ENCODE data around the gene NCK1. TPM values are rescaled to one million over a fixed set of nuclear protein-coding genes. Genes with fewer than 3 reads are reported as not detected.
A peak's percentile ranks its signal among the peaks of the same experiment; 100 is the strongest.

The NCK1 gene
- total and polyA plus RNA-seq, 2 of the 13 experiments (the other 11 are each of a cell fraction or from before 2014, with no cell fraction given), result 14.7 to 30.4 TPM

DNA sequence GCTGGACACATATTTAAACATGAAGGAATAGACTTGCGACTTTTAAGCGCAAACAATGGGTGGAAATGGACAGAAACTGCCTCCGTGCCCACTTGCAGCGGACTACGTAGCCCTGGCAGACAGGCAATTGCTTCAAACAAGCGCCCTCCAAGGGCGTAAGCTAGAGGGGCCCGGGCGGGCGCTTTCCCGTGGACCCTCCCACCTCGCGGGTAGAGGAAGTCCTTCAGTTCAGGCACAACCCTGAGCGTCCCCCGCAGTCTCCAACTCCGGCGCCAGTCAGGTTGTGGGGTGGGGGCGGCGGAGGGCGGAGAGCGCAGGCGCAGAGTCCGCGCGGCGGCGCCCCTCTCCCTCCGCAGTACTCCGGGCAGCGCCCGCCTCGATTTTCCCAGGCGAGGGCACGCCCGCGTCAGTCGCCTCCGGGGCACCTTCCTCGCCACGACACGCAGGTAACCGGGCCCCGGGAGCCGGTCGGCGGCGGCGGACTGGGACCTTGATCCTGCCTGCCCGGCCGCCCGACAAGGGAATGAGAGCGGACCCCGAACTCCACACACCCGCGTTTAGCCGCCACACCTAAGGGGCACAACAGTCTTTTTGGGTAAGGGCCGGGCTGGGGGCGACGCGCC, 43.1 kb upstream of the NCK1 start, which contains the start of gene SLC35G2 (continued):
- TF ChIP-seq ZNF724P (CRISPR knock-in tag; IDR thresholded peaks at IDR 0.05; ENCODE audit: borderline replicate concordance) (peak; percentile 82; the same call in 1 of the 2 replicates), ZKSCAN8 (CRISPR knock-in tag; IDR thresholded peaks at IDR 0.05; ENCODE audit: borderline replicate concordance) (no peak), DMAP1 (CRISPR knock-in tag; IDR thresholded peaks at IDR 0.05) (0 out of 2 replicates have a peak, but pooled peaks have one; percentile 34), ZNF768 (CRISPR knock-in tag; IDR thresholded peaks at IDR 0.05) (no peak), ZBTB42 (CRISPR knock-in tag; IDR thresholded peaks at IDR 0.05) (0 out of 2 replicates have a peak, but pooled peaks have one; percentile 55), TBP (CRISPR knock-in tag; IDR thresholded peaks at IDR 0.05) (no peak), ZNF781 (CRISPR knock-in tag; IDR thresholded peaks at IDR 0.05; ENCODE audit: borderline replicate concordance, not compliant biosample characterization) (no peak), MTF2 (CRISPR knock-in tag; IDR thresholded peaks at IDR 0.05; ENCODE audit: borderline replicate concordance) (0 out of 2 replicates have a peak, but pooled peaks have one; percentile 37), ARHGAP35 (CRISPR knock-in tag; IDR thresholded peaks at IDR 0.05; ENCODE audit: borderline replicate concordance) (no peak; the same call in 1 of the 2 replicates), ZNF224 (CRISPR knock-in tag; IDR thresholded peaks at IDR 0.05) (no peak), NFKBIZ (CRISPR knock-in tag; IDR thresholded peaks at IDR 0.05) (no peak), ATF7 (IDR thresholded peaks at IDR 0.05) (no peak), ATF7 (CRISPR knock-in tag; IDR thresholded peaks at IDR 0.05) (no peak), SOX13 (IDR thresholded peaks at IDR 0.05) (no peak), SOX13 (CRISPR knock-in tag; conservative IDR thresholded peaks at IDR 0.05 in 1 of 2, IDR thresholded peaks at IDR 0.05 in 1 of 2) (no peak; a peak in 1 of 4 replicates), HDAC1 (CRISPR knock-in tag; IDR thresholded peaks at IDR 0.05) (peak; percentile 63), ZNF451 (CRISPR knock-in tag; IDR thresholded peaks at IDR 0.05) (no peak), RBAK (CRISPR knock-in tag; IDR thresholded peaks at IDR 0.05) (no peak), NFIC (IDR thresholded peaks at IDR 0.05; ENCODE audit: low read length) (no peak), HOXA3 (CRISPR knock-in tag; IDR thresholded peaks at IDR 0.05) (peak; percentile 12), MBNL3 (CRISPR knock-in tag; conservative IDR thresholded peaks at IDR 0.05) (no peak), BHLHE40 (IDR thresholded peaks at IDR 0.05; ENCODE audit: low read length) (no peak), MED1 (CRISPR knock-in tag; IDR thresholded peaks at IDR 0.05) (no peak)
- TF ChIP-seq, protein P1, sequence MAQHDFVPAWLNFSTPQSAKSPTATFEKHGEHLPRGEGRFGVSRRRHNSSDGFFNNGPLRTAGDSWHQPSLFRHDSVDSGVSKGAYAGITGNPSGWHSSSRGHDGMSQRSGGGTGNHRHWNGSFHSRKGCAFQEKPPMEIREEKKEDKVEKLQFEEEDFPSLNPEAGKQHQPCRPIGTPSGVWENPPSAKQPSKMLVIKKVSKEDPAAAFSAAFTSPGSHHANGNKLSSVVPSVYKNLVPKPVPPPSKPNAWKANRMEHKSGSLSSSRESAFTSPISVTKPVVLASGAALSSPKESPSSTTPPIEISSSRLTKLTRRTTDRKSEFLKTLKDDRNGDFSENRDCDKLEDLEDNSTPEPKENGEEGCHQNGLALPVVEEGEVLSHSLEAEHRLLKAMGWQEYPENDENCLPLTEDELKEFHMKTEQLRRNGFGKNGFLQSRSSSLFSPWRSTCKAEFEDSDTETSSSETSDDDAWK (CRISPR knock-in tag; IDR thresholded peaks at IDR 0.05), result no peak
- TF ChIP-seq, protein P2, sequence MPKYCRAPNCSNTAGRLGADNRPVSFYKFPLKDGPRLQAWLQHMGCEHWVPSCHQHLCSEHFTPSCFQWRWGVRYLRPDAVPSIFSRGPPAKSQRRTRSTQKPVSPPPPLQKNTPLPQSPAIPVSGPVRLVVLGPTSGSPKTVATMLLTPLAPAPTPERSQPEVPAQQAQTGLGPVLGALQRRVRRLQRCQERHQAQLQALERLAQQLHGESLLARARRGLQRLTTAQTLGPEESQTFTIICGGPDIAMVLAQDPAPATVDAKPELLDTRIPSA (CRISPR knock-in tag; IDR thresholded peaks at IDR 0.05; ENCODE audit: borderline replicate concordance), result no peak; the same call in 1 of the 2 replicates
- TF ChIP-seq, protein P3, sequence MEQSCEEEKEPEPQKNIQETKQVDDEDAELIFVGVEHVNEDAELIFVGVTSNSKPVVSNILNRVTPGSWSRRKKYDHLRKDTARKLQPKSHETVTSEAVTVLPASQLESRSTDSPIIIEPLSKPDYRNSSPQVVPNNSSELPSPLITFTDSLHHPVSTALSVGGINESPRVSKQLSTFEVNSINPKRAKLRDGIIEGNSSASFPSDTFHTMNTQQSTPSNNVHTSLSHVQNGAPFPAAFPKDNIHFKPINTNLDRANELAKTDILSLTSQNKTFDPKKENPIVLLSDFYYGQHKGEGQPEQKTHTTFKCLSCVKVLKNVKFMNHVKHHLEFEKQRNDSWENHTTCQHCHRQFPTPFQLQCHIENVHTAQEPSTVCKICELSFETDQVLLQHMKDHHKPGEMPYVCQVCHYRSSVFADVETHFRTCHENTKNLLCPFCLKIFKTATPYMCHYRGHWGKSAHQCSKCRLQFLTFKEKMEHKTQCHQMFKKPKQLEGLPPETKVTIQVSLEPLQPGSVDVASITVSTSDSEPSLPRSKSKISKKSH (CRISPR knock-in tag; IDR thresholded peaks at IDR 0.05; ENCODE audit: borderline replicate concordance), result peak; percentile 15; the same call in 1 of the 2 replicates
- TF ChIP-seq, protein P4, sequence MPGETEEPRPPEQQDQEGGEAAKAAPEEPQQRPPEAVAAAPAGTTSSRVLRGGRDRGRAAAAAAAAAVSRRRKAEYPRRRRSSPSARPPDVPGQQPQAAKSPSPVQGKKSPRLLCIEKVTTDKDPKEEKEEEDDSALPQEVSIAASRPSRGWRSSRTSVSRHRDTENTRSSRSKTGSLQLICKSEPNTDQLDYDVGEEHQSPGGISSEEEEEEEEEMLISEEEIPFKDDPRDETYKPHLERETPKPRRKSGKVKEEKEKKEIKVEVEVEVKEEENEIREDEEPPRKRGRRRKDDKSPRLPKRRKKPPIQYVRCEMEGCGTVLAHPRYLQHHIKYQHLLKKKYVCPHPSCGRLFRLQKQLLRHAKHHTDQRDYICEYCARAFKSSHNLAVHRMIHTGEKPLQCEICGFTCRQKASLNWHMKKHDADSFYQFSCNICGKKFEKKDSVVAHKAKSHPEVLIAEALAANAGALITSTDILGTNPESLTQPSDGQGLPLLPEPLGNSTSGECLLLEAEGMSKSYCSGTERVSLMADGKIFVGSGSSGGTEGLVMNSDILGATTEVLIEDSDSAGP (CRISPR knock-in tag; IDR thresholded peaks at IDR 0.05; ENCODE audit: borderline replicate concordance), result no peak; the same call in 1 of the 2 replicates
